Skin of body (tissue), 2 donors: ENCODE results near the gene AUNIP. TPM values are rescaled to one million over a fixed set of nuclear protein-coding genes. Genes with fewer than 3 reads are reported as not detected.

ENCODE experiments used
- DNase-seq: peaks from one replicate; lab custom pipeline; 2025; lab: John Stamatoyannopoulos, UW
- total RNA-seq: library from RNA; depleted of rRNA; stranded (reverse); fragments of >200 nt; gene quantifications from one replicate; pipeline ENCODE4 v1.2.3, GENCODE V29; 2014

Gene AUNIP
- total RNA-seq, 1 donor from 2014 or later, result 1.1 TPM

- DNase-seq, result no peak
Observed at GRCh38 chr1:25888426-25888987, 29.2 kb upstream of the AUNIP start.

- DNase-seq, result no peak
Observed at GRCh38 chr1:25885602-25886001, 26.3 kb upstream of the AUNIP start.

- DNase-seq, result no peak
Observed at GRCh38 chr1:25881266-25881665, 22.0 kb upstream of the AUNIP start.

GRCh38 chr1:25880518-25880917 is 21.3 kb upstream of the AUNIP start:
- no peak for DNase-seq

GRCh38 chr1:25879675-25880074 is 20.4 kb upstream of the AUNIP start:
- no peak for DNase-seq

GRCh38 chr1:25878690-25879089 is 19.4 kb upstream of the AUNIP start:
- DNase-seq, result no peak

- DNase-seq, result no peak
Observed at GRCh38 chr1:25877155-25877554, 17.9 kb upstream of the AUNIP start.

- no peak for DNase-seq
Observed at GRCh38 chr1:25876693-25877077, 17.4 kb upstream of the AUNIP start.

GRCh38 chr1:25875856-25876692 is 16.8 kb upstream of the AUNIP start:
- DNase-seq, result no peak

GRCh38 chr1:25875154-25875855 is 16.0 kb upstream of the AUNIP start, which contains the start of gene PAQR7:
TSS of gene PAQR7 (minus strand) at chr1:25875708. CDS start at chr1:25863839, 11,869 bp downstream.
- DNase-seq, result peak; percentile 48

GRCh38 chr1:25874635-25875153 is 15.4 kb upstream of the AUNIP start:
- DNase-seq, result no peak

GRCh38 chr1:25874209-25874608 is 15.0 kb upstream of the AUNIP start:
- DNase-seq, result no peak

GRCh38 chr1:25873120-25873519 is 13.9 kb upstream of the AUNIP start:
- no peak for DNase-seq

- no peak for DNase-seq
Observed at GRCh38 chr1:25872713-25873112, 13.5 kb upstream of the AUNIP start.

GRCh38 chr1:25871704-25872494 is 12.6 kb upstream of the AUNIP start:
- no peak for DNase-seq

GRCh38 chr1:25871086-25871703 is 11.9 kb upstream of the AUNIP start:
- no peak for DNase-seq

- no peak for DNase-seq
Observed at GRCh38 chr1:25870614-25871013, 11.4 kb upstream of the AUNIP start.

GRCh38 chr1:25869909-25870606 is 10.8 kb upstream of the AUNIP start:
- DNase-seq, result no peak

GRCh38 chr1:25867210-25867991 is 8.1 kb upstream of the AUNIP start:
- no peak for DNase-seq
